ENCODE results near the gene DLGAP4. TPM values are rescaled to one million over a fixed set of nuclear protein-coding genes. Genes with fewer than 3 reads are reported as not detected.

The DLGAP4 gene
- total and polyA plus RNA-seq, 12 donors = 34.0 to 74.4 (median 55.6) TPM

- no peaks in the 10 kb centered on the region for H3K27me3 ChIP-seq
- no peaks in the 10 kb centered on the region for H3K9me3 ChIP-seq
- H3K4me3 ChIP-seq = no peak overlapping the region
- TF ChIP-seq CTCF (IDR thresholded peaks at IDR 0.05) = peak in 1 of 9 donors; percentile 4
- intact Hi-C loops (cut with DNase I) = no loop called here
- H3K4me1 ChIP-seq = peaks cover 0 to 5% (median 0%) of the 10 kb centered on the region in 9 donors
- WGBS, 2 donors = 81 to 92% methylated on average over 4 of the region's 4 CpGs
- no peak for ATAC-seq
- H3K27ac ChIP-seq = no peak overlapping the region
- H3K36me3 ChIP-seq = peaks cover 0 to 100% (median 52%) of the 10 kb centered on the region in 9 donors
- no peak for DNase-seq
Measured at GRCh38 chr20:36504295-36504694, 198.2 kb downstream of the DLGAP4 start.

GRCh38 chr20:36506253-36506652 lies 200.1 kb downstream of the DLGAP4 start:
- H3K27ac ChIP-seq = no peak overlapping the region
- H3K9me3 ChIP-seq = no peaks in the 10 kb centered on the region
- no peak for DNase-seq
- intact Hi-C loops (cut with DNase I) = no loop called here
- H3K4me3 ChIP-seq = no peak overlapping the region
- ATAC-seq = peak in 1 of 8 donors; percentile 37
- peak in 5 of 9 donors; percentile 17 to 45 (median 32) for TF ChIP-seq CTCF (IDR thresholded peaks at IDR 0.05)
- no peaks in the 10 kb centered on the region for H3K27me3 ChIP-seq
- peaks cover 0 to 100% (median 46%) of the 10 kb centered on the region in 9 donors for H3K36me3 ChIP-seq
- no peaks in the 10 kb centered on the region for H3K4me1 ChIP-seq
- WGBS, 2 donors = 35 to 55% methylated on average over 1 of the region's 1 CpG

- no peak for DNase-seq
- H3K27me3 ChIP-seq = no peaks in the 10 kb centered on the region
- no peak overlapping the region for H3K4me3 ChIP-seq
- H3K9me3 ChIP-seq = no peaks in the 10 kb centered on the region
- no peak overlapping the region for H3K27ac ChIP-seq
- WGBS, 2 donors = 91 to 94% methylated on average over 6 of the region's 6 CpGs
- H3K4me1 ChIP-seq = no peaks in the 10 kb centered on the region
- TF ChIP-seq CTCF (IDR thresholded peaks at IDR 0.05) = no peak
- intact Hi-C loops (cut with DNase I) = no loop called here
- no peak for ATAC-seq
- peaks cover 0 to 100% (median 49%) of the 10 kb centered on the region in 9 donors for H3K36me3 ChIP-seq
Measured at GRCh38 chr20:36507746-36508145, 201.6 kb downstream of the DLGAP4 start.

GRCh38 chr20:36519012-36519719 lies 213.0 kb downstream of the DLGAP4 start:
- H3K4me3 ChIP-seq = no peak overlapping the region
- H3K4me1 ChIP-seq = peaks cover 0 to 37% (median 15%) of the 10 kb centered on the region in 9 donors
- ATAC-seq = no peak
- intact Hi-C loops (cut with DNase I) = no loop called here
- no peak for DNase-seq
- no peak for TF ChIP-seq CTCF (IDR thresholded peaks at IDR 0.05)
- no peak overlapping the region for H3K27ac ChIP-seq
- WGBS, 2 donors = 94 to 96% methylated on average over 17 of the region's 17 CpGs
- no peaks in the 10 kb centered on the region for H3K9me3 ChIP-seq
- H3K36me3 ChIP-seq = peaks cover 0 to 99% (median 19%) of the 10 kb centered on the region in 9 donors
- no peaks in the 10 kb centered on the region for H3K27me3 ChIP-seq

Data from heart right ventricle (tissue), 16 donors.